ENCODE measurements around the gene BUD13. TPM values are rescaled to one million over a fixed set of nuclear protein-coding genes. Genes with fewer than 3 reads are reported as not detected.
A peak's percentile ranks its signal among the peaks of the same experiment; 100 is the strongest.

The BUD13 gene, protein sequence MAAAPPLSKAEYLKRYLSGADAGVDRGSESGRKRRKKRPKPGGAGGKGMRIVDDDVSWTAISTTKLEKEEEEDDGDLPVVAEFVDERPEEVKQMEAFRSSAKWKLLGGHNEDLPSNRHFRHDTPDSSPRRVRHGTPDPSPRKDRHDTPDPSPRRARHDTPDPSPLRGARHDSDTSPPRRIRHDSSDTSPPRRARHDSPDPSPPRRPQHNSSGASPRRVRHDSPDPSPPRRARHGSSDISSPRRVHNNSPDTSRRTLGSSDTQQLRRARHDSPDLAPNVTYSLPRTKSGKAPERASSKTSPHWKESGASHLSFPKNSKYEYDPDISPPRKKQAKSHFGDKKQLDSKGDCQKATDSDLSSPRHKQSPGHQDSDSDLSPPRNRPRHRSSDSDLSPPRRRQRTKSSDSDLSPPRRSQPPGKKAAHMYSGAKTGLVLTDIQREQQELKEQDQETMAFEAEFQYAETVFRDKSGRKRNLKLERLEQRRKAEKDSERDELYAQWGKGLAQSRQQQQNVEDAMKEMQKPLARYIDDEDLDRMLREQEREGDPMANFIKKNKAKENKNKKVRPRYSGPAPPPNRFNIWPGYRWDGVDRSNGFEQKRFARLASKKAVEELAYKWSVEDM
- total RNA-seq (13.5 TPM), polyA plus RNA-seq (14.4 TPM)

DNA sequence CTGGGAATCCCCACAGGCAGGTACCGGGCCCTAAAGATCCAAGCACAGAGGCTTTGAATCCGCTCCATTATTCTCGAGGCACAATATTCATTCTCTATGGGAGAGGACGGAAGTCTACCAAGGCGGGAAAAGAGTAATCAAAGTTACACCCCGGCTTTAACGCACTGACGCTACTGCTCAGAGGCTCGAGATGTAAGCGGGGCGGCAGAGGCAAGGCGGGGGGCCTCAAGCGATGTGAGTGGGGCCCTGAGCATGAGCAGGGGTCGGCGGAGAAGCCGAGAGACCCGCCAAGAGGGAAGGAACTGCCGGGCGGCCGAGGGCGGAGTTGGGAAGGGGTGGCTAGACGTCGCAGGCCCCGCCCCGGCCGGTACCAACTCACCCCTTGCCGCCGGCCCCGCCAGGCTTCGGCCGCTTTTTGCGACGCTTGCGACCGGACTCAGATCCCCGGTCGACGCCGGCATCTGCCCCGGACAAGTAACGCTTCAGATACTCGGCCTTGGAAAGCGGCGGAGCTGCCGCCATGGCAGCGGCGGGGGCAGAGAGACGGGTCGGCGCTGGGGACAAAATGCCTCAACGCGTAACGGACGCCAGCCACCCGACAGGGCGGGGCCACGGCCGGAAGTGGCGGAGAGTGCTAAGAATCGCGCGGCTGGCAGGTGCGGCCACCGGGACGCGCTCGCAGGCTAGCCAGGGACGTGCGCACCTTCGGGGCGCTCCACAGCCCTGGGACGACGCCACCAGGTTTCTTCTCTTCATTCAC, at the start of gene BUD13:
Gene BUD13, minus strand, starts transcription at position 545 of the 760 bp plus-strand sequence. Its CDS starts 23 bp downstream, at position 522.
- Histone ChIP-seq H3K4me1 (ENCODE audit: insufficient read depth) (peaks cover 2% of the 10 kb centered on the region), H3K27ac (ENCODE audit: low read depth) (peak within 1 kb of the TSS; percentile 91), H3K4me3 (ENCODE audit: low read depth, low read length) (peak within 1 kb of the TSS; percentile 79), H3K36me3 (ENCODE audit: insufficient read depth) (peaks cover 2% of the 10 kb centered on the region)
- DNase-seq (ENCODE audit: extremely low spot score), result no peak
- under 1% methylated on average over 73 of the region's 73 CpGs for WGBS

DNA sequence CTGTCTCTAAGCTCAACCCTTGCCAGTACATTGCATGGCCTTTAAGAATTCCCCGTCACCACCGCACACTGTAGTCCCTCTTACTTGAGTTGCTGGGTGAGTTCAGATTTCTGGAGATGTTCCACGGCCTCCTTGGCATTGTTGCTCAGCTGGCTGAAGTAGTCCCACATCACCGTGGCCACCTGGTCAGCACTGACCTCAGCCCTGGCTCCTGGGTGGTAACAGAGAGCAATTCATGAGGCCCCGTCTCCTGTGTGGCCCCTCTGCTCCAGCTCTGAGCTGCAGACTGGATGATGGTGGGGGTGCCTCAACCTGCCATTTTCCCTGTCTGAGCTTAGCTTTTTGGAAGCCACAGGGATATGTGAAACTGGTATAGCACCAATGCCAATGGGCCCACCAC, 49.8 kb upstream of the BUD13 start:
- no peak overlapping the region for H3K27ac ChIP-seq (ENCODE audit: low read depth)
- DNase-seq (ENCODE audit: extremely low spot score), result no peak
- no peaks in the 10 kb centered on the region for H3K36me3 ChIP-seq (ENCODE audit: insufficient read depth)
- H3K4me3 ChIP-seq (ENCODE audit: low read depth, low read length), result no peak overlapping the region
- WGBS, result 70% methylated on average over 5 of the region's 5 CpGs
- no peaks in the 10 kb centered on the region for H3K4me1 ChIP-seq (ENCODE audit: insufficient read depth)

DNA sequence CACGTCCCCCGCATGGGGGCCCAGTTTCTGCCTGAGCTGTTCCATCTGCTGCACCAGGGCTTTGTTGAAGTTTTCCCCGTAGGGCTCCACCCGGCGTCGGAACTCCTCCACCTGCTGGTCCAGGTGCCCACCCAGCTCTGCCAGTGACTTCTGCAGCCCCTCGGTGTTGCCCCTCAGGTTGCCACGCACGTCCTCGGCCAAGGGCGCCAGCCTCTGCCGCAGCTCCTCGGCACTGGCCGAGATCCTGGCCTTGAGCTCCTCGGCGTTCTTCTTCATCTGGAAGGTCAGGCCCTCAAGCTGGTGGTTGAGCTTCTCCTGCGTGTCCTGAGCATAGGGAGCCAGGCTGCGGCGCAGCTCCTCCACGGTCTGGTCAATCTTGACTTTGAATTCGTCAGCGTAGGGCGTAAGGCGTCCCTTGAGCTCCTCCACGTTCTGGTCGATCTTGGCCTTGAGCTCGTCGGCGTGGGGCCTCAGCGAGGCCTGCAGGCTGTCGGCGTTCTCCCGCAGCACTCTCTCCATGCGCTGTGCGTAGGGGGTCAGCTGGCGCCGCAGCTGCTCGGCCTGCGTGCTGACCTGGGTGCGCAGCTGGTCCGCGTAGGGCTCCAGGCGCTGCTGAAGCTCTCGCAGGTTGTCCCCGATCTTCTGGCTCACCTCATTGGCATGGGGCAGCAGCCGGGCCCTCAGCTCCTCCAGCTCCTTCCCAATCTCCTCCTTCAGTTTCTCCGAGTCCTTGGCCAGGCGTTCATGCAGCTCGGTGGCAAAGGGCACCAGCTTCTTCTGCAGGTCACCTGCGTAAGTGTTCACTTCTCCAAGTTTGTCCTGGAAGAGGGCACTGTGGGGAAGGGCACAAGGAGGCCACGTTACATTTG, 48.5 kb upstream of the BUD13 start:
- WGBS, result 93% methylated on average over 51 of the region's 51 CpGs
- no peaks in the 10 kb centered on the region for H3K36me3 ChIP-seq (ENCODE audit: insufficient read depth)
- H3K4me1 ChIP-seq (ENCODE audit: insufficient read depth), result no peaks in the 10 kb centered on the region
- no peak overlapping the region for H3K27ac ChIP-seq (ENCODE audit: low read depth)
- DNase-seq (ENCODE audit: extremely low spot score), result no peak
- no peak overlapping the region for H3K4me3 ChIP-seq (ENCODE audit: low read depth, low read length)

DNA sequence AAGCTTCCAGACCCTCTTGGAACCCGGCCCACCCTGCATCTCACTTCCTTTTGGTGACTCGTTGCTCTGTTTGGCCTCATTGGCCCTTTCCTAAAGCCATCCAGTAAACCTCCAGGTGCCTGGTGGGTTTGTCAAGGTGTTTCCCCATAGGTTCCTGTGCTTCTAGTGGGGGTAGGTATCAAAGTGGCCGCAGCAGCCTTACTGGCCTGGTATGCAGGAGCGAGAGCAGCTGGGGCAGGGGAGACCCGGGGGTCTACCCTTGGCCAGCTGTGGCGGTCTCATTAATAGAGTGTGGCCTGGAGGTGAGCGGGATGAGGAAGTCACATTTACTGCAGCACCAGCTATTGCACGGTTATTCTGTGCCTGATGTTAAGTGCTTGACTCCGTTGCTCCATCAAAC, 46.3 kb upstream of the BUD13 start:
- H3K4me3 ChIP-seq (ENCODE audit: low read depth, low read length), result no peak overlapping the region
- no peak for DNase-seq (ENCODE audit: extremely low spot score)
- no peaks in the 10 kb centered on the region for H3K4me1 ChIP-seq (ENCODE audit: insufficient read depth)
- 88% methylated on average over 9 of the region's 9 CpGs for WGBS
- no peak overlapping the region for H3K27ac ChIP-seq (ENCODE audit: low read depth)
- no peaks in the 10 kb centered on the region for H3K36me3 ChIP-seq (ENCODE audit: insufficient read depth)

DNA sequence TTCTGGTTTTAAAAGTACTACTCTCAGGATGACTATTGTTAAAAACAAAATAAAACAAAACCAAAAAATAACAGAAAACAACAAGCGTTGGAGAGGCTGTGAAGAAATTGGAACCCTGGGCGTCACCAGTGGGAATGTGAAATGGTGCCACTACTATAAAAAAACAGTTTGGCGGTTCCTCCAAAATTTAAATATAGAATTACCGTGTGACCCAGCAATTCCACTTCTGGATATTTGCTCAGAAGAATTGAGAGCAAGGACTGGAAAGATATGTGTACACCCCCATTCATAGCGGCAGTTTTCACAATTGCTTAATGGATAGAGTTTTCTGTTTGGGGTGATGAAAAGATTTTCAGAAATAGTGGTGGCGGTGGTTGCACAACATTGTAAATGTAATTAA, 41.7 kb upstream of the BUD13 start:
- no peak for DNase-seq (ENCODE audit: extremely low spot score)
- 77% methylated on average over 6 of the region's 6 CpGs for WGBS

DNA sequence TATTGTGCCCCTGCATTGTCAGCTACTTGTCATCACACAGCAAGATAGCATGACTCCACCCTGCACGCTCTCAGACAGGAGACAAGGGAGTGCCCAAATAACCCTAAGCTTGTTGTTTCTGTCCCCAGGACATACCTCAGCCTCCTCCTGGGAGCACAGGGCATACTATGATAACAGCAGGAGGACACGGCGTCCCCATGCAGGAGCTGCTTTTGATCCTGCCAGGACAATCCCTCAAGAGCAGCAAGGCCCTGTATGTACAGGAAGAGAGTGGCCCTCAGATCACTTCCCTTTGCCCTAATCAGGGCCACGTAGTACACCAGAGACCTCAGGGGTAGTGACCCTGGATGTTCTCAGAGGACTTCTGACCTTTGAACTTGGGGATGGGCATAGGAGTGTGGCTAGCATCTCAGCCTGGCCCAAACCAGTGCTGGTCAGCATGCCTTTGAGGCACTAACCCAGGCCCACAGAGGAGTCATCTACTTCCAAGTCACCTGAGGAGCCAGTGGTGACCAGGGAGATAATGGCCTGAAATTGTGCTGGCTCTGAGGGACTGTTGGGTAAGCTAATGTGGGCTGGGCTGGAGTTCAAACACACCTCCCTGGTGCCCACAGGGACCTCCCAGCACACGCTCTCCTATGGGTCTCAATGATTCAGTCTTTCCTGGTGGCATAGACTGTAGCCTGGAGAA, 41.1 kb upstream of the BUD13 start:
- Histone ChIP-seq H3K4me3 (ENCODE audit: low read depth, low read length) (no peak overlapping the region), H3K36me3 (ENCODE audit: insufficient read depth) (no peaks in the 10 kb centered on the region), H3K27ac (ENCODE audit: low read depth) (no peak overlapping the region), H3K4me1 (ENCODE audit: insufficient read depth) (no peaks in the 10 kb centered on the region)
- no peak for DNase-seq (ENCODE audit: extremely low spot score)
- 72% methylated on average over 5 of the region's 5 CpGs for WGBS

More for the DNA sequence above, 41.7 kb upstream of the BUD13 start:
- H3K4me1 ChIP-seq (ENCODE audit: insufficient read depth), result no peaks in the 10 kb centered on the region
- no peak overlapping the region for H3K27ac ChIP-seq (ENCODE audit: low read depth)
- H3K4me3 ChIP-seq (ENCODE audit: low read depth, low read length), result no peak overlapping the region
- no peaks in the 10 kb centered on the region for H3K36me3 ChIP-seq (ENCODE audit: insufficient read depth)

DNA sequence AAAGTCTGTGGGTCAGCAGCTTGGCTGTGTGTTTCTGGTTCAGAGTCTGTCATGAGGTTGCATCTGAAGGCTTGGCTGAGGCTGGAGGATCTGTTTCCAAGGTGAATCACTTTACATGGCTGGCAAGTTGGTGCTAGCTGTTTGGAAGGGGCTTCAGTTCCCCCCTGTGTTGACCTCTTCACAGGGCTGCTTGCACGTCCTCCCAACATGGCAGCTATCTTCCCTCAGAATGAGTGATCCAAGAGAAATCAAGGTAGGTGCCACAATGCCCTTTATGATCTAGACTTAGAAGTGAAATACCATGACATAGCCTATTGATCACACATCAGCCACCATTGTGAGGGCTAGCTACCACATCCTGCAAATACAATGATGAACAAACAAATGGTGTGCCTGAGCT, 40.4 kb upstream of the BUD13 start:
- Histone ChIP-seq H3K27ac (ENCODE audit: low read depth) (no peak overlapping the region), H3K4me1 (ENCODE audit: insufficient read depth) (no peaks in the 10 kb centered on the region), H3K36me3 (ENCODE audit: insufficient read depth) (no peaks in the 10 kb centered on the region), H3K4me3 (ENCODE audit: low read depth, low read length) (no peak overlapping the region)
- 92% methylated on average over 1 of the region's 1 CpG for WGBS
- DNase-seq (ENCODE audit: extremely low spot score), result no peak

DNA sequence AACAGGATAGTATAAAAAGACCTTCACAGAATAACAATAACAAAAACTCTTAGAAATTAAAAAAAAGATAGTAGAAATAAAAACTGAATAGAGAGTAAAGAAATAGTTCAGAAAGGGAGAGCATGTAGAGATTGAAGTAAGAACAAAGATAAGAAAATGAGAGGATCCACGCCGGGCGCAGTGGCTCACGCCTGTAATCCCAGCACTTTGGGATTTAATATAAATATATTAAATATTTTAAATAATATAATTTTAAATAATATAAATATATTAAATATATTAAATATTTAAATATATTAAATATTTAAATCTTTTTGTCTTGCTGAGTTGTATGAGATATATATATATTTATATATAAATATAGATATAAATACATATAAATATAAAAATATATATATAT, 39.3 kb upstream of the BUD13 start:
- WGBS, result 84% methylated on average over 4 of the region's 4 CpGs
- Histone ChIP-seq H3K36me3 (ENCODE audit: insufficient read depth) (no peaks in the 10 kb centered on the region), H3K4me1 (ENCODE audit: insufficient read depth) (no peaks in the 10 kb centered on the region)

DNA sequence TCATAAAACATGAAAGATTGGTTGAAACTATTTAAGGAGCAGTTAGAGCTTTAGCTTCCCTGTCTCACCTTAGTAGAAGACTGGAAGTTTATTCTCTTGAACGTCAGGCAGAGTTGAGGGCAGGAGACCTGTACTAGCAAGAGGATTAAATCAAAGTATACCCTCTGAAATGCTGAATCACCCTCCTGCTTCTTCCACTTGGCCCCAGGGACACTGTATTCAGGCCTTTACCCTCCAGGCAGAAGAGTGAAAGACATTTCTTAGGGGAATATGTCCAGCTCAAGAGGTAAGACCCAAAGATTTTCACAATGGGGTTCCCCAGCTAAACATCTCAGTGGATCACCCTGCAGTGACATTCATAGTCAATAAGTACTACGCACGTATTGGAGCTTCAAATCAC, 38.4 kb upstream of the BUD13 start:
- H3K36me3 ChIP-seq (ENCODE audit: insufficient read depth), result no peaks in the 10 kb centered on the region
- no peak overlapping the region for H3K27ac ChIP-seq (ENCODE audit: low read depth)
- 76% methylated on average over 3 of the region's 3 CpGs for WGBS
- no peak overlapping the region for H3K4me3 ChIP-seq (ENCODE audit: low read depth, low read length)
- H3K4me1 ChIP-seq (ENCODE audit: insufficient read depth), result no peaks in the 10 kb centered on the region
- DNase-seq (ENCODE audit: extremely low spot score), result no peak

More for the DNA sequence above, 39.3 kb upstream of the BUD13 start:
- Histone ChIP-seq H3K4me3 (ENCODE audit: low read depth, low read length) (no peak overlapping the region), H3K27ac (ENCODE audit: low read depth) (no peak overlapping the region)
- DNase-seq (ENCODE audit: extremely low spot score), result no peak

DNA sequence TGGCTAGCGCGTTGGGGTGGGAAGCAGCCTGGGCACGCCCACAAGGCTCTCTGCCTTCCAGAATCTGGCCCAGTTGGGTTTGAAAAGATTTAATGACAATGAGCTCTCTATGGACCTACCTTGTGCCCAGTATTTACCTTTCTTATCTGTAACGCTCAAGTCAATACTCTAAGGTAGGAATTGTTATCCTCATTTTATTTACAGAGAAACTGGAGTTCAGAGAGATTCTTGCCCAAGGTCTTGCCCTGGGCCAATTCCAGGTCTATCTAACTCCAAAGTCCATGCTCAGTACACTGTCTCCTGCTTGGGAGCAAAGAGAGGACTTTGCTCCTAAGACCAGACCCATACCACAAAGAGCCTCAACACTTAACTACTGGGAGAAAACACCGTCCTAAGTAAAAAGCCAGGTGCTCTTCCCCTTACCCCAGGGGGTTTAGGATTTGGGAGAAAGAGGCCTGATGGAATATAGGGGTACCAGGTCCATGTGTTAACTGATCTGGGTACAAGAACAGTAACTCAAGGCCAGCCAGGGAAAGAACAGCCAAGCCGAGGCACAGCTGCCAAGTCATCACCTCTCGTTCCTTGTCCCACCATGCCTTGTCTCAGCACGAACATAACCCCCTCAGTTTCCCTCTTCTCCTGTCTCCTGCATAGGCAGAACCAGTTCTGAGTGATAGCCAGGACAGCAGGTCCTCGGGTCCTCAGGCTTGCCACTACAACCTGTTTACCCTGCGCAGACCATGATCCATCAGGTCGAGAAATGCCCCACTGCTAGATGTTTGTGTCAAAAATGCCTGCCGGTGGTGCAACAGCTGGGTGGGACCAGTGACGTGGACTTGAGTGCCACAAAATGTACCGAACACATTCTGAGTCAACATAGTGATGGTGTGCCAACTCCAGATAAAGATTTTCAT, 35.7 kb upstream of the BUD13 start:
- Histone ChIP-seq H3K27ac (ENCODE audit: low read depth) (no peak overlapping the region), H3K4me1 (ENCODE audit: insufficient read depth) (no peaks in the 10 kb centered on the region), H3K36me3 (ENCODE audit: insufficient read depth) (no peaks in the 10 kb centered on the region), H3K4me3 (ENCODE audit: low read depth, low read length) (no peak overlapping the region)
- WGBS, result 79% methylated on average over 14 of the region's 14 CpGs
- no peak for DNase-seq (ENCODE audit: extremely low spot score)

DNA sequence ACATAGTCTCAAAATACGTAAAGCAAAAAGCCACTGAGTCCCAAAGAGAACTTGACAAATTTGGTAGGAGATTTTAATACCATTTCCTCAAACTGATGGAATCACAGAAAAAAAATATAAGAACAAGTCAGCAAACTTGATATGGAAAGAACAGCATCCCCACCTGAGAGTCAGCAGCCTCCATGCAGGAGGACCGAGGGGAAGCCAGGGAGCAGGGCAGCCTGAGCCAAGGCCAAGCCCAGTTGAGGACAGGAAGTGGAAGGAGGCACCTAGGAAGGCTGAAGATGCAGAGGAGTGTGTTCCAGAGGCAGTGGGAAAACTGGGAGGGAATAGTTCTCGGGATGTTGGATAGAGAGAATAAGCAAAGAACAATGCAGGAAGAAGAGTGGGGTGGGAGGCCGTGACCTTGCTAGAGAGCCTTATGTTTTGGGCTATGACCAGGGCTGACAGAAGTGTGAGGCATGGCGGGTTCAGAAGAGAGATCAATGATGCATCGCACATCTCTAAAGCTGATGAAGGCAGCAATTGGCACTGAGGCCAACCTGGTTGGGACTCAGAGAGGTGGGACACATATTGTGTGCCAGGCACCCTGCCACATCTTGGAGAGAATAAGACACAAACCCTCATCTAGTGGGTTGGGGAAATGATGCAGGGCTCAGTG, 34.9 kb upstream of the BUD13 start:
- Histone ChIP-seq H3K4me3 (ENCODE audit: low read depth, low read length) (no peak overlapping the region), H3K36me3 (ENCODE audit: insufficient read depth) (no peaks in the 10 kb centered on the region), H3K27ac (ENCODE audit: low read depth) (no peak overlapping the region), H3K4me1 (ENCODE audit: insufficient read depth) (no peaks in the 10 kb centered on the region)
- no peak for DNase-seq (ENCODE audit: extremely low spot score)
- 91% methylated on average over 6 of the region's 6 CpGs for WGBS

Data from urinary bladder (tissue), 4 donors.